KMS-11 (cell line): ENCODE results near the gene TEKT5.

Source experiments
- H2AFZ ChIP-seq: fragments of 200-600 bp; sonication (generic); 2 replicates; pipeline ENCODE4 v1.6.1; 2016; ENCODE audit warnings: antibody characterized with exemption, mixed run types, low read depth
- H3K27ac ChIP-seq: fragments of 200-600 bp; sonication (generic); 2 replicates; pipeline ENCODE4 v1.6.1; 2016; ENCODE audit warnings: mild to moderate bottlenecking, mixed run types
- H3K27me3 ChIP-seq: fragments of 200-600 bp; sonication (generic); 2 replicates; pipeline ENCODE4 v1.6.1; 2017; ENCODE audit warnings: mild to moderate bottlenecking, low read depth, mixed run types, moderate library complexity; ENCODE audit not compliant: insufficient read depth
- H3K36me3 ChIP-seq: fragments of 200-600 bp; sonication (generic); 2 replicates; pipeline ENCODE4 v1.6.1; 2017; ENCODE audit warnings: mild to moderate bottlenecking, mixed run types; ENCODE audit not compliant: insufficient read depth
- H3K4me1 ChIP-seq: fragments of 200-600 bp; sonication (generic); 2 replicates; pipeline ENCODE4 v1.6.1; 2016; ENCODE audit warnings: mild to moderate bottlenecking, low read depth, mixed run types; ENCODE audit not compliant: poor library complexity, severe bottlenecking
- H3K4me2 ChIP-seq: fragments of 200-600 bp; sonication (generic); 2 replicates; pipeline ENCODE4 v1.7.0; 2016; ENCODE audit warnings: mild to moderate bottlenecking, mixed run types
- H3K4me3 ChIP-seq: fragments of 200-600 bp; sonication (generic); IDR thresholded peaks from 2 replicates; pipeline ENCODE4 v1.6.1; 2017; ENCODE audit warnings: low read depth, low read length, mixed read lengths; ENCODE audit not compliant: insufficient read depth
- H3K79me2 ChIP-seq: fragments of 200-600 bp; sonication (generic); 2 replicates; pipeline ENCODE4 v1.6.1; 2016; ENCODE audit warnings: low read depth, mixed run types; ENCODE audit not compliant: insufficient read depth
- H3K9ac ChIP-seq: fragments of 200-600 bp; sonication (generic); 2 replicates; pipeline ENCODE4 v1.6.1; 2016; ENCODE audit warnings: mild to moderate bottlenecking, mixed run types
- H4K20me1 ChIP-seq: fragments of 200-600 bp; sonication (generic); 2 replicates; pipeline ENCODE4 v1.6.1; 2016; ENCODE audit warnings: mild to moderate bottlenecking, mixed run types; ENCODE audit not compliant: insufficient read depth
- CTCF ChIP-seq: fragments of 200-600 bp; sonication (generic); conservative IDR thresholded peaks from 2 replicates; pipeline ENCODE4 v1.6.1; 2017; ENCODE audit warnings: low read depth, mild to moderate bottlenecking, antibody characterized with exemption, low read length, moderate library complexity, mixed read lengths

TEKT5 gene

GRCh38 chr16:10644092-10644491 lies 50.6 kb downstream of the TEKT5 start:
- Histone ChIP-seq H3K4me3 (no peak overlapping the region), H3K4me2 (no peak overlapping the region), H3K4me1 (peaks cover 10% of the 10 kb centered on the region), H3K79me2 (no peaks in the 10 kb centered on the region), H3K36me3 (no peaks in the 10 kb centered on the region), H2AFZ (no peak overlapping the region), H3K9ac (no peak overlapping the region), H3K27me3 (no peaks in the 10 kb centered on the region), H3K27ac (no peak overlapping the region), H4K20me1 (no peaks in the 10 kb centered on the region)
- no peak for TF ChIP-seq CTCF

- Histone ChIP-seq H3K27me3 (no peaks in the 10 kb centered on the region), H3K4me1 (no peaks in the 10 kb centered on the region), H4K20me1 (no peaks in the 10 kb centered on the region), H3K27ac (no peak overlapping the region), H3K4me2 (no peak overlapping the region), H3K79me2 (no peaks in the 10 kb centered on the region), H3K36me3 (no peaks in the 10 kb centered on the region), H2AFZ (no peak overlapping the region), H3K4me3 (no peak overlapping the region), H3K9ac (no peak overlapping the region)
- no peak for TF ChIP-seq CTCF
Observed at GRCh38 chr16:10642964-10643363, 51.8 kb downstream of the TEKT5 start.

GRCh38 chr16:10641953-10642949 lies 52.5 kb downstream of the TEKT5 start:
- Histone ChIP-seq H3K27me3 (no peaks in the 10 kb centered on the region), H3K27ac (no peak overlapping the region), H2AFZ (no peak overlapping the region), H3K4me1 (peaks cover under 1% of the 10 kb centered on the region), H3K4me2 (no peak overlapping the region), H3K9ac (no peak overlapping the region), H3K79me2 (no peaks in the 10 kb centered on the region), H4K20me1 (no peaks in the 10 kb centered on the region), H3K4me3 (no peak overlapping the region), H3K36me3 (no peaks in the 10 kb centered on the region)
- no peak for TF ChIP-seq CTCF

- H3K4me2 ChIP-seq: no peak overlapping the region
- no peak overlapping the region for H3K27ac ChIP-seq
- no peak overlapping the region for H2AFZ ChIP-seq
- H3K4me3 ChIP-seq: no peak overlapping the region
- no peaks in the 10 kb centered on the region for H3K36me3 ChIP-seq
- H3K4me1 ChIP-seq: peaks cover 5% of the 10 kb centered on the region
- no peaks in the 10 kb centered on the region for H3K79me2 ChIP-seq
- H3K9ac ChIP-seq: no peak overlapping the region
- no peaks in the 10 kb centered on the region for H3K27me3 ChIP-seq
- H4K20me1 ChIP-seq: no peaks in the 10 kb centered on the region
- no peak for TF ChIP-seq CTCF
Observed at GRCh38 chr16:10641555-10641952, 53.2 kb downstream of the TEKT5 start.
